PC-9 (cell line): Measurements from ENCODE around the gene C16orf95.

ENCODE experiments used
- EZH2 ChIP-seq: fragments of 200-600 bp; sonication (generic); IDR thresholded peaks from 2 replicates; pipeline ENCODE4 v1.8.0; 2017; ENCODE audit warnings: antibody characterized with exemption, low read depth
- TF ChIP-seq, protein P1 (sequence below): fragments of 200-600 bp; sonication (generic); conservative IDR thresholded peaks from 2 replicates; pipeline ENCODE4 v1.6.1; 2017; ENCODE audit warnings: mixed run types, antibody characterized with exemption, mild to moderate bottlenecking, moderate library complexity

GRCh38 chr16:87278191-87279093 lies 38.8 kb downstream of the C16orf95 start:
- no peak for TF ChIP-seq EZH2
- TF ChIP-seq, protein P1, sequence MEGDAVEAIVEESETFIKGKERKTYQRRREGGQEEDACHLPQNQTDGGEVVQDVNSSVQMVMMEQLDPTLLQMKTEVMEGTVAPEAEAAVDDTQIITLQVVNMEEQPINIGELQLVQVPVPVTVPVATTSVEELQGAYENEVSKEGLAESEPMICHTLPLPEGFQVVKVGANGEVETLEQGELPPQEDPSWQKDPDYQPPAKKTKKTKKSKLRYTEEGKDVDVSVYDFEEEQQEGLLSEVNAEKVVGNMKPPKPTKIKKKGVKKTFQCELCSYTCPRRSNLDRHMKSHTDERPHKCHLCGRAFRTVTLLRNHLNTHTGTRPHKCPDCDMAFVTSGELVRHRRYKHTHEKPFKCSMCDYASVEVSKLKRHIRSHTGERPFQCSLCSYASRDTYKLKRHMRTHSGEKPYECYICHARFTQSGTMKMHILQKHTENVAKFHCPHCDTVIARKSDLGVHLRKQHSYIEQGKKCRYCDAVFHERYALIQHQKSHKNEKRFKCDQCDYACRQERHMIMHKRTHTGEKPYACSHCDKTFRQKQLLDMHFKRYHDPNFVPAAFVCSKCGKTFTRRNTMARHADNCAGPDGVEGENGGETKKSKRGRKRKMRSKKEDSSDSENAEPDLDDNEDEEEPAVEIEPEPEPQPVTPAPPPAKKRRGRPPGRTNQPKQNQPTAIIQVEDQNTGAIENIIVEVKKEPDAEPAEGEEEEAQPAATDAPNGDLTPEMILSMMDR = peak; percentile 94
